Measurements from ENCODE around the gene STAU1. TPM values are rescaled to one million over a fixed set of nuclear protein-coding genes. Genes with fewer than 3 reads are reported as not detected.

The STAU1 gene
- total and polyA plus RNA-seq, 2 of the 13 experiments (the other 11 are each of a cell fraction or from before 2014, with no cell fraction given), result 119 to 133 TPM

GRCh38 chr20:49219091-49219923 lies 31.2 kb upstream of the STAU1 start, which contains the start of gene DDX27 (continued):
- TF ChIP-seq ZNF33B (CRISPR knock-in tag; IDR thresholded peaks at IDR 0.05) (peak; percentile 88), KAT7 (CRISPR knock-in tag; IDR thresholded peaks at IDR 0.05; ENCODE audit: borderline replicate concordance) (peak; percentile 98), SMAD1 (CRISPR knock-in tag; IDR thresholded peaks at IDR 0.05; ENCODE audit: borderline replicate concordance, low read depth) (peak; percentile 96; the same call in 1 of the 2 replicates), RFX3 (CRISPR knock-in tag; IDR thresholded peaks at IDR 0.05) (0 out of 2 replicates have a peak, but pooled peaks have one; percentile 8), ZNF383 (CRISPR knock-in tag; IDR thresholded peaks at IDR 0.05; ENCODE audit: borderline replicate concordance) (no peak), MTF2 (CRISPR knock-in tag; IDR thresholded peaks at IDR 0.05; ENCODE audit: borderline replicate concordance) (no peak), MXD3 (CRISPR knock-in tag; IDR thresholded peaks at IDR 0.05) (peak; percentile 92), ZNF225 (CRISPR knock-in tag; IDR thresholded peaks at IDR 0.05) (peak; percentile 90), ZNF430 (CRISPR knock-in tag; IDR thresholded peaks at IDR 0.05) (peak; percentile 59; the same call in 1 of the 2 replicates), ZNF878 (CRISPR knock-in tag; IDR thresholded peaks at IDR 0.05) (no peak), ZNF782 (CRISPR knock-in tag; IDR thresholded peaks at IDR 0.05; ENCODE audit: borderline replicate concordance) (peak; percentile 60; the same call in 1 of the 2 replicates), ETV5 (CRISPR knock-in tag; IDR thresholded peaks at IDR 0.05; ENCODE audit: borderline replicate concordance) (peak; percentile 99), PAWR (CRISPR knock-in tag; IDR thresholded peaks at IDR 0.05; ENCODE audit: borderline replicate concordance) (no peak), ZNF543 (CRISPR knock-in tag; IDR thresholded peaks at IDR 0.05) (no peak), MIER3 (CRISPR knock-in tag; IDR thresholded peaks at IDR 0.05; ENCODE audit: borderline replicate concordance) (peak; percentile 96), ZNF207 (IDR thresholded peaks at IDR 0.05; ENCODE audit: borderline replicate concordance) (no peak), FOSL2 (CRISPR knock-in tag; IDR thresholded peaks at IDR 0.05) (peak; percentile 81), POLR2A (IDR thresholded peaks at IDR 0.05; ENCODE audit: insufficient read depth in 1 of 2, low read depth in 2 of 2, low read length in 2 of 2) (peak; percentile 96 to 99), TAF15 (IDR thresholded peaks at IDR 0.05; ENCODE audit: low read depth, low read length, poor library complexity, severe bottlenecking) (no peak), YY1 (IDR thresholded peaks at IDR 0.05; ENCODE audit: insufficient read depth, insufficient replicate concordance, low read depth, low read length) (peak; percentile 76)
- TF ChIP-seq, protein P1, sequence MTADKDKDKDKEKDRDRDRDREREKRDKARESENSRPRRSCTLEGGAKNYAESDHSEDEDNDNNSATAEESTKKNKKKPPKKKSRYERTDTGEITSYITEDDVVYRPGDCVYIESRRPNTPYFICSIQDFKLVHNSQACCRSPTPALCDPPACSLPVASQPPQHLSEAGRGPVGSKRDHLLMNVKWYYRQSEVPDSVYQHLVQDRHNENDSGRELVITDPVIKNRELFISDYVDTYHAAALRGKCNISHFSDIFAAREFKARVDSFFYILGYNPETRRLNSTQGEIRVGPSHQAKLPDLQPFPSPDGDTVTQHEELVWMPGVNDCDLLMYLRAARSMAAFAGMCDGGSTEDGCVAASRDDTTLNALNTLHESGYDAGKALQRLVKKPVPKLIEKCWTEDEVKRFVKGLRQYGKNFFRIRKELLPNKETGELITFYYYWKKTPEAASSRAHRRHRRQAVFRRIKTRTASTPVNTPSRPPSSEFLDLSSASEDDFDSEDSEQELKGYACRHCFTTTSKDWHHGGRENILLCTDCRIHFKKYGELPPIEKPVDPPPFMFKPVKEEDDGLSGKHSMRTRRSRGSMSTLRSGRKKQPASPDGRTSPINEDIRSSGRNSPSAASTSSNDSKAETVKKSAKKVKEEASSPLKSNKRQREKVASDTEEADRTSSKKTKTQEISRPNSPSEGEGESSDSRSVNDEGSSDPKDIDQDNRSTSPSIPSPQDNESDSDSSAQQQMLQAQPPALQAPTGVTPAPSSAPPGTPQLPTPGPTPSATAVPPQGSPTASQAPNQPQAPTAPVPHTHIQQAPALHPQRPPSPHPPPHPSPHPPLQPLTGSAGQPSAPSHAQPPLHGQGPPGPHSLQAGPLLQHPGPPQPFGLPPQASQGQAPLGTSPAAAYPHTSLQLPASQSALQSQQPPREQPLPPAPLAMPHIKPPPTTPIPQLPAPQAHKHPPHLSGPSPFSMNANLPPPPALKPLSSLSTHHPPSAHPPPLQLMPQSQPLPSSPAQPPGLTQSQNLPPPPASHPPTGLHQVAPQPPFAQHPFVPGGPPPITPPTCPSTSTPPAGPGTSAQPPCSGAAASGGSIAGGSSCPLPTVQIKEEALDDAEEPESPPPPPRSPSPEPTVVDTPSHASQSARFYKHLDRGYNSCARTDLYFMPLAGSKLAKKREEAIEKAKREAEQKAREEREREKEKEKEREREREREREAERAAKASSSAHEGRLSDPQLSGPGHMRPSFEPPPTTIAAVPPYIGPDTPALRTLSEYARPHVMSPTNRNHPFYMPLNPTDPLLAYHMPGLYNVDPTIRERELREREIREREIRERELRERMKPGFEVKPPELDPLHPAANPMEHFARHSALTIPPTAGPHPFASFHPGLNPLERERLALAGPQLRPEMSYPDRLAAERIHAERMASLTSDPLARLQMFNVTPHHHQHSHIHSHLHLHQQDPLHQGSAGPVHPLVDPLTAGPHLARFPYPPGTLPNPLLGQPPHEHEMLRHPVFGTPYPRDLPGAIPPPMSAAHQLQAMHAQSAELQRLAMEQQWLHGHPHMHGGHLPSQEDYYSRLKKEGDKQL (CRISPR knock-in tag; IDR thresholded peaks at IDR 0.05; ENCODE audit: low read depth), result peak; percentile 49; the same call in 1 of the 2 replicates
- TF ChIP-seq, protein P2, sequence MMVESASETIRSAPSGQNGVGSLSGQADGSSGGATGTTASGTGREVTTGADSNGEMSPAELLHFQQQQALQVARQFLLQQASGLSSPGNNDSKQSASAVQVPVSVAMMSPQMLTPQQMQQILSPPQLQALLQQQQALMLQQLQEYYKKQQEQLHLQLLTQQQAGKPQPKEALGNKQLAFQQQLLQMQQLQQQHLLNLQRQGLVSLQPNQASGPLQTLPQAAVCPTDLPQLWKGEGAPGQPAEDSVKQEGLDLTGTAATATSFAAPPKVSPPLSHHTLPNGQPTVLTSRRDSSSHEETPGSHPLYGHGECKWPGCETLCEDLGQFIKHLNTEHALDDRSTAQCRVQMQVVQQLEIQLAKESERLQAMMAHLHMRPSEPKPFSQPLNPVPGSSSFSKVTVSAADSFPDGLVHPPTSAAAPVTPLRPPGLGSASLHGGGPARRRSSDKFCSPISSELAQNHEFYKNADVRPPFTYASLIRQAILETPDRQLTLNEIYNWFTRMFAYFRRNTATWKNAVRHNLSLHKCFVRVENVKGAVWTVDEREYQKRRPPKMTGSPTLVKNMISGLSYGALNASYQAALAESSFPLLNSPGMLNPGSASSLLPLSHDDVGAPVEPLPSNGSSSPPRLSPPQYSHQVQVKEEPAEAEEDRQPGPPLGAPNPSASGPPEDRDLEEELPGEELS (CRISPR knock-in tag; IDR thresholded peaks at IDR 0.05), result peak; percentile 74; the same call in 1 of the 2 replicates
